Activated CD8-positive, alpha-beta T cell treated with anti-CD3 and anti-CD28 coated beads for 36 hours (primary cell): ENCODE data around the gene ARHGAP31. TPM values are rescaled to one million over a fixed set of nuclear protein-coding genes. Genes with fewer than 3 reads are reported as not detected.

Experiments used
- ATAC-seq: fragments of 200-7000 bp; cut with Tn5 transposase; one replicate; pipeline ENCODE4 v1.10.0; 2021; ENCODE audit warnings: mild to moderate bottlenecking, moderate library complexity
- CTCF ChIA-PET: fragments of 350-600 bp; sonication (Branson Sonifier 250); formaldehyde crosslinking; loops from one replicate; lab custom pipeline; 2021; ENCODE audit warnings: antibody characterized with exemption; lab: Charles Lee
- POLR2A ChIA-PET: fragments of 350-600 bp; sonication (Branson Sonifier 250); formaldehyde crosslinking; loops from one replicate; lab custom pipeline; 2021; ENCODE audit warnings: antibody characterized with exemption; lab: Charles Lee
- DNase-seq: peaks from one replicate; pipeline ENCODE4 v3.0.0-alpha.2; 2020
- H3K27ac Mint-ChIP-seq: one replicate; pipeline ENCODE4 v1.8.0; 2021; ENCODE audit warnings: mild to moderate bottlenecking, mixed read lengths
- H3K27me3 Mint-ChIP-seq: one replicate; pipeline ENCODE4 v1.8.0; 2021; ENCODE audit warnings: mixed read lengths
- H3K36me3 Mint-ChIP-seq: one replicate; pipeline ENCODE4 v1.8.0; 2021; ENCODE audit warnings: low read depth, mixed read lengths
- H3K4me1 Mint-ChIP-seq: one replicate; pipeline ENCODE4 v1.8.0; 2021; ENCODE audit warnings: low read depth, mixed read lengths
- H3K4me3 Mint-ChIP-seq: one replicate; pipeline ENCODE4 v1.8.0; 2021; ENCODE audit warnings: mild to moderate bottlenecking, moderate library complexity, mixed read lengths
- H3K9me3 Mint-ChIP-seq: one replicate; pipeline ENCODE4 v1.8.0; 2021; ENCODE audit warnings: mixed read lengths
- CTCF ChIP-seq: fragments of 200-600 bp; IDR thresholded peaks from one replicate; pipeline ENCODE4 v1.8.0; 2022; ENCODE audit warnings: antibody characterized with exemption, mild to moderate bottlenecking
- intact Hi-C: fragments of 100-400 bp; cut with micrococcal nuclease; formaldehyde crosslinking; loops from one replicate; pipeline ENCODE4 v1.10.0; 2022
- total RNA-seq, 2 experiments: library from RNA; stranded (reverse); gene quantifications; one replicate each; pipeline ENCODE4 v1.2.3, GENCODE V29; 2021

ARHGAP31 gene
- total RNA-seq, 2 experiments from 2014 or later = 6.6 to 8.0 TPM

DNA sequence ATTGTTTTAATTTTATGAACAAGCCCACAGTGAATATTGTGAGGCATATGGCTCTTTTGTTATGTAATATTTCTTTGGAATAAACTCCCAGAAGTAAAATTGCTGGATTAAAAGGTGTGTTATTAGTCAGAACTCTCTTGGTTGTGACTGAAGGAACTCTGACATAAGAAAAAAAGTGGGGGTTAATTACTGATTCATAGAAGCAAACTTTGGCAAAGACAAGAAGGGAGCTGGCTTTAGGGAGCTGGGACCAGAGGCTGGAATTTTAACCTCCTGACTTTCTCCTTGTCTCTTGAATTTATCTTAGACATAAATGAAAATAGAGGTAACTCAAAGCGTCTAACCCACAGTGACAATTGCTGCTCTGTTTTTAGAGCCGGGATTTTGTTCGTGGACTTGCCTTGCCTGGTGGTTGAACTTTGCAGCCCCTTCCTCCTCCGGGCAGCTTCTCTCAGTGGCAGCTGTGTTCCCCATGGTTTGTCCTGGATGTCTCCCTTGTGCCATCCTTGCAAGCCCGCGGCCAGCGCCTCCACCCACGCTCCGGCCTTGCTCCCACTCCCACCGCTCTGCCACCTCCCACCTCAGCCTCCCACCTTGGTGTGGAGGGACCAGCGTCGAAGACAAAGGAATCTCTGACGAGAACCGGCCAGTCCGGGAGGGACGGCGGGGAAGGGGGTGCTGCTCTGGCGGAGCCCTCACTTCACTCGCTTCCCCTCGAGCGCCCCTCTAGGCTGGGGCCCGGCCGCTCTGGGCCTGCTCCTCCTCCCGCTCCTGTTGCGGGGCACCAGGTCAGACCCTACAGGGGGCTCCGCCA is 28.0 kb downstream of the ARHGAP31 start:
- TF ChIP-seq CTCF = no peak
- H3K4me3 Mint-ChIP-seq = peak overlapping the region; percentile 83
- ATAC-seq (peak; percentile 38), DNase-seq (no peak)
- intact Hi-C loops = loop anchor here (2.0 kb wide), 1 partner anchor 27 kb away; the partner anchor contains the start of gene ARHGAP31
- H3K4me1 Mint-ChIP-seq = peaks cover 46% of the 10 kb centered on the region
- peaks cover 7% of the 10 kb centered on the region for H3K36me3 Mint-ChIP-seq
- no peaks in the 10 kb centered on the region for H3K9me3 Mint-ChIP-seq
- ChIA-PET CTCF (interaction anchor here (0.8 to 2.8 kb wide), 8 partner anchors 12 to 89 kb away, joined by 3 to 13 read pairs (median 4); partner anchors contain the start of gene ARHGAP31), POLR2A (interaction anchor here (0.7 to 2.3 kb wide), 14 partner anchors 8 to 359 kb away, joined by 3 to 28 read pairs (median 4); partner anchors contain the start of genes ARHGAP31 and B4GALT4)
- H3K27ac Mint-ChIP-seq = peak overlapping the region; percentile 91
- H3K27me3 Mint-ChIP-seq = no peaks in the 10 kb centered on the region

- Mint-ChIP-seq H3K9me3 (no peaks in the 10 kb centered on the region), H3K4me1 (peaks cover 48% of the 10 kb centered on the region), H3K4me3 (peak overlapping the region; percentile 83), H3K36me3 (peaks cover 7% of the 10 kb centered on the region), H3K27ac (peak overlapping the region; percentile 91), H3K27me3 (no peaks in the 10 kb centered on the region)
- intact Hi-C loops = loop anchor here (2.0 kb wide), 1 partner anchor 28 kb away; the partner anchor contains the start of gene ARHGAP31
- DNase-seq (peak; percentile 96), ATAC-seq (peak; percentile 91)
- CTCF ChIA-PET = interaction anchor here (1.1 to 2.8 kb wide), 7 partner anchors 13 to 32 kb away, joined by 3 to 13 read pairs (median 5); partner anchors contain the start of gene ARHGAP31
- POLR2A ChIA-PET = interaction anchor here (0.7 to 2.3 kb wide), 13 partner anchors 9 to 358 kb away, joined by 3 to 28 read pairs (median 4); partner anchors contain the start of genes ARHGAP31 and B4GALT4
- no peak for TF ChIP-seq CTCF
Observed at GRCh38 chr3:119322835-119323722, 28.9 kb downstream of the ARHGAP31 start.

DNA sequence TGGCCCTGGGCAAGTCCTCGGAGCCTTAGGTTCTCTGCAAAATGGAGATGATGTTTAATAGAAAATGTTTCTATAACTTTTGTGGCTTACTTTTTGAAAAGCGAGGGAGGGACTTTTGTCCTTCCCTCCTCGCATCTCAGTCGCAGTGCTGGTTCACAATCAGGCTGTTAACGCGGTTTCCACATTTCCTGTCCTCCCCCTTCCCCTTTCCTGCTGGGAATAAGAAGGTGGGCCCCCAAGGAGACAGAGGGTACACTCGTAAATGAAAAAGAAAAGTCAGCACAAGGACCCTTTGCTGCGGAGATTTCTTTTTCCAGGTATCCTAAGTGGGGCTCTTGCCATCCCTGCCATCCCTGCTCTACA is 29.5 kb downstream of the ARHGAP31 start:
- ChIA-PET CTCF (no interaction called here), POLR2A (no interaction called here)
- ATAC-seq (no peak), DNase-seq (no peak)
- peaks cover 7% of the 10 kb centered on the region for H3K36me3 Mint-ChIP-seq
- TF ChIP-seq CTCF = no peak
- peaks cover 47% of the 10 kb centered on the region for H3K4me1 Mint-ChIP-seq
- no peaks in the 10 kb centered on the region for H3K9me3 Mint-ChIP-seq
- H3K27ac Mint-ChIP-seq = peak overlapping the region; percentile 91
- H3K27me3 Mint-ChIP-seq = no peaks in the 10 kb centered on the region
- H3K4me3 Mint-ChIP-seq = peak overlapping the region; percentile 73
- intact Hi-C loops = loop anchor here (2.0 kb wide), 1 partner anchor 29 kb away; the partner anchor contains the start of gene ARHGAP31

DNA sequence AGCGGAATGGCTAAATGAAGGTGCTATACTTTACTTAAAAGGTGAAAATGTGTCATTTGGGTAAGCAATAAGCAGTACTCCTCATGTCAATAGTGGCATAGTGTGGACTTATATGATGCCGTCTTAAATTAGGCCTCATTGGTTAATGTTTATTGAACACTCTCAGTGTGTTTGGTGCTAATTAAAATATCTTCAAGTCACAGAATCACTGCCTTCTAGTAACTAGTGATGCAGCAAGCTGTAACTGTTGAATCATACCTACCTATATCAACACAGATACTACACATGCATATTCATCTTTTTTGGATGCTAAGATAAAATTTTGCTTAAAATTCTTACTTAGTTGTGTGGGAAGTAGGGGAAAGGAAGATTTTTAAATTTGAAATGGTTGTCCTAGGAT is 30.7 kb downstream of the ARHGAP31 start:
- H3K27ac Mint-ChIP-seq = no peak overlapping the region
- peaks cover 7% of the 10 kb centered on the region for H3K36me3 Mint-ChIP-seq
- ATAC-seq = no peak
- no peak for DNase-seq
- intact Hi-C loops = no loop called here
- CTCF ChIA-PET = interaction anchor here (1.0 kb wide), 1 partner anchor 30 kb away, joined by 3 read pairs; no protein-coding TSS in a partner anchor
- H3K4me3 Mint-ChIP-seq = no peak overlapping the region
- TF ChIP-seq CTCF = no peak
- no peaks in the 10 kb centered on the region for H3K27me3 Mint-ChIP-seq
- no peaks in the 10 kb centered on the region for H3K9me3 Mint-ChIP-seq
- peaks cover 37% of the 10 kb centered on the region for H3K4me1 Mint-ChIP-seq
- POLR2A ChIA-PET = interaction anchor here (1.1 kb wide), 1 partner anchor 49 kb away, joined by 3 read pairs; no protein-coding TSS in a partner anchor
